Stimulated activated naive B cell treated with anti-CD40 and anti-IgM and Interleukin-4, amounts not matched to agents 10 μg/mL and 1 μg/mL and 100 μg/mL, for 72 hours (primary cell): ENCODE measurements around the gene PGS1.

Experiments
- ATAC-seq, 2 donors: fragments of 150-1000 bp; cut with Tn5 transposase; replicated peaks; 2 replicates each; pipeline ENCODE4 v1.10.0; 2021; ENCODE audit warnings: moderate library complexity in 1 of 2
- DNase-seq: peaks from one replicate; pipeline ENCODE4 v3.0.0; 2021
- H3K27ac Mint-ChIP-seq: one replicate; pipeline ENCODE4 v1.8.0; 2022; ENCODE audit warnings: mild to moderate bottlenecking, mixed read lengths
- H3K27me3 Mint-ChIP-seq, 2 donors: one replicate each; pipeline ENCODE4 v1.8.0; 2022; ENCODE audit warnings: mixed read lengths in 2 of 2
- H3K36me3 Mint-ChIP-seq, 2 donors: one replicate each; pipeline ENCODE4 v1.8.0; 2022; ENCODE audit warnings: mixed read lengths in 2 of 2, mild to moderate bottlenecking in 1 of 2
- H3K4me1 Mint-ChIP-seq, 2 donors: one replicate each; pipeline ENCODE4 v1.8.0; 2022; ENCODE audit warnings: mixed read lengths in 2 of 2, mild to moderate bottlenecking in 1 of 2
- H3K4me3 Mint-ChIP-seq, 2 donors: one replicate each; pipeline ENCODE4 v1.8.0; 2022; ENCODE audit warnings: mild to moderate bottlenecking in 2 of 2, mixed read lengths in 2 of 2, moderate library complexity in 1 of 2
- H3K9me3 Mint-ChIP-seq, 2 donors: one replicate each; pipeline ENCODE4 v1.8.0; 2022; ENCODE audit warnings: mixed read lengths in 2 of 2, mild to moderate bottlenecking in 1 of 2

PGS1 gene

GRCh38 chr17:78422872-78423588 lies 44.6 kb downstream of the PGS1 start:
- ATAC-seq: no peak
- Mint-ChIP-seq H3K27me3 (no peaks in the 10 kb centered on the region), H3K4me1 (peaks cover 7 to 16% of the 10 kb centered on the region in 2 donors), H3K27ac (peak overlapping the region; percentile 22), H3K36me3 (peaks cover 36 to 57% of the 10 kb centered on the region in 2 donors), H3K9me3 (no peaks in the 10 kb centered on the region), H3K4me3 (no peak overlapping the region)
- DNase-seq: no peak

- Mint-ChIP-seq H3K27ac (no peak overlapping the region), H3K4me1 (peaks cover 7 to 16% of the 10 kb centered on the region in 2 donors), H3K36me3 (peaks cover 43 to 65% of the 10 kb centered on the region in 2 donors), H3K4me3 (no peak overlapping the region), H3K9me3 (no peaks in the 10 kb centered on the region), H3K27me3 (no peaks in the 10 kb centered on the region)
- DNase-seq: no peak
- ATAC-seq: no peak
Observed at GRCh38 chr17:78423961-78424675, 45.7 kb downstream of the PGS1 start.

GRCh38 chr17:78425429-78425828 lies 47.0 kb downstream of the PGS1 start:
- Mint-ChIP-seq H3K27me3 (no peaks in the 10 kb centered on the region), H3K27ac (peak overlapping the region; percentile 59), H3K36me3 (peaks cover 46 to 66% of the 10 kb centered on the region in 2 donors), H3K4me1 (peaks cover 9 to 16% of the 10 kb centered on the region in 2 donors), H3K4me3 (no peak overlapping the region), H3K9me3 (no peaks in the 10 kb centered on the region)
- no peak for ATAC-seq
- DNase-seq: no peak

- Mint-ChIP-seq H3K9me3 (no peaks in the 10 kb centered on the region), H3K27ac (no peak overlapping the region), H3K4me3 (no peak overlapping the region), H3K36me3 (peaks cover 39 to 60% of the 10 kb centered on the region in 2 donors), H3K4me1 (peaks cover 7% of the 10 kb centered on the region in 2 donors), H3K27me3 (no peaks in the 10 kb centered on the region)
- ATAC-seq (no peak), DNase-seq (no peak)
Observed at GRCh38 chr17:78426293-78426879, 47.9 kb downstream of the PGS1 start.

GRCh38 chr17:78427140-78427539 lies 48.7 kb downstream of the PGS1 start:
- H3K4me3 Mint-ChIP-seq: no peak overlapping the region
- H3K4me1 Mint-ChIP-seq: peaks cover 0 to 2% of the 10 kb centered on the region in 2 donors
- H3K27me3 Mint-ChIP-seq: no peaks in the 10 kb centered on the region
- peak overlapping the region; percentile 56 for H3K27ac Mint-ChIP-seq
- no peaks in the 10 kb centered on the region for H3K9me3 Mint-ChIP-seq
- no peak for ATAC-seq
- peaks cover 34 to 54% of the 10 kb centered on the region in 2 donors for H3K36me3 Mint-ChIP-seq
- DNase-seq: no peak

GRCh38 chr17:78428025-78428575 lies 49.7 kb downstream of the PGS1 start:
- Mint-ChIP-seq H3K27me3 (no peaks in the 10 kb centered on the region), H3K4me1 (peaks cover 0 to 2% of the 10 kb centered on the region in 2 donors), H3K9me3 (no peaks in the 10 kb centered on the region), H3K36me3 (peaks cover 32 to 48% of the 10 kb centered on the region in 2 donors), H3K4me3 (no peak overlapping the region), H3K27ac (no peak overlapping the region)
- DNase-seq: no peak
- ATAC-seq: no peak

- no peak overlapping the region for H3K4me3 Mint-ChIP-seq
- ATAC-seq (no peak), DNase-seq (no peak)
- H3K9me3 Mint-ChIP-seq: no peaks in the 10 kb centered on the region
- peak overlapping the region; percentile 25 for H3K27ac Mint-ChIP-seq
- peaks cover 30 to 47% of the 10 kb centered on the region in 2 donors for H3K36me3 Mint-ChIP-seq
- H3K4me1 Mint-ChIP-seq: peaks cover 0 to 2% of the 10 kb centered on the region in 2 donors
- H3K27me3 Mint-ChIP-seq: no peaks in the 10 kb centered on the region
Observed at GRCh38 chr17:78428836-78429617, 50.6 kb downstream of the PGS1 start.

- H3K27ac Mint-ChIP-seq: no peak overlapping the region
- H3K36me3 Mint-ChIP-seq: peaks cover 27 to 43% of the 10 kb centered on the region in 2 donors
- H3K4me3 Mint-ChIP-seq: no peak overlapping the region
- DNase-seq (no peak), ATAC-seq (no peak)
- H3K4me1 Mint-ChIP-seq: peaks cover 0 to 2% of the 10 kb centered on the region in 2 donors
- no peaks in the 10 kb centered on the region for H3K27me3 Mint-ChIP-seq
- H3K9me3 Mint-ChIP-seq: no peaks in the 10 kb centered on the region
Observed at GRCh38 chr17:78429618-78429995, 51.2 kb downstream of the PGS1 start.

- Mint-ChIP-seq H3K36me3 (peaks cover 24 to 36% of the 10 kb centered on the region in 2 donors), H3K4me3 (no peak overlapping the region), H3K4me1 (peaks cover 2 to 5% of the 10 kb centered on the region in 2 donors), H3K27ac (no peak overlapping the region), H3K9me3 (no peaks in the 10 kb centered on the region), H3K27me3 (no peaks in the 10 kb centered on the region)
- no peak for ATAC-seq
- DNase-seq: no peak
Observed at GRCh38 chr17:78430892-78431691, 52.6 kb downstream of the PGS1 start.

GRCh38 chr17:78431692-78431958 lies 53.2 kb downstream of the PGS1 start:
- peaks cover 2 to 5% of the 10 kb centered on the region in 2 donors for H3K4me1 Mint-ChIP-seq
- DNase-seq: no peak
- no peak overlapping the region for H3K27ac Mint-ChIP-seq
- ATAC-seq: no peak
- no peak overlapping the region for H3K4me3 Mint-ChIP-seq
- peaks cover 24 to 33% of the 10 kb centered on the region in 2 donors for H3K36me3 Mint-ChIP-seq
- H3K9me3 Mint-ChIP-seq: no peaks in the 10 kb centered on the region
- no peaks in the 10 kb centered on the region for H3K27me3 Mint-ChIP-seq

GRCh38 chr17:78432226-78433012 lies 54.0 kb downstream of the PGS1 start:
- no peak overlapping the region for H3K27ac Mint-ChIP-seq
- peaks cover 18 to 27% of the 10 kb centered on the region in 2 donors for H3K36me3 Mint-ChIP-seq
- H3K9me3 Mint-ChIP-seq: no peaks in the 10 kb centered on the region
- DNase-seq: no peak
- peaks cover 2 to 4% of the 10 kb centered on the region in 2 donors for H3K27me3 Mint-ChIP-seq
- H3K4me1 Mint-ChIP-seq: peaks cover 2 to 9% of the 10 kb centered on the region in 2 donors
- ATAC-seq: no peak
- no peak overlapping the region for H3K4me3 Mint-ChIP-seq

- ATAC-seq: no peak
- no peak overlapping the region for H3K27ac Mint-ChIP-seq
- peaks cover 5 to 6% of the 10 kb centered on the region in 2 donors for H3K27me3 Mint-ChIP-seq
- no peak overlapping the region for H3K4me3 Mint-ChIP-seq
- peaks cover 19 to 29% of the 10 kb centered on the region in 2 donors for H3K36me3 Mint-ChIP-seq
- H3K9me3 Mint-ChIP-seq: peaks cover 2% of the 10 kb centered on the region in 2 donors
- peaks cover 4 to 11% of the 10 kb centered on the region in 2 donors for H3K4me1 Mint-ChIP-seq
- DNase-seq: no peak
Observed at GRCh38 chr17:78433013-78433727, 54.7 kb downstream of the PGS1 start.
